Endothelial cell of umbilical vein (primary cell): Measurements from ENCODE around the gene DDX10. TPM values are rescaled to one million over a fixed set of nuclear protein-coding genes. Genes with fewer than 3 reads are reported as not detected.

Experiments
- BruUV-seq: library from RNA; stranded (reverse); fragments of 400-500 nt; replicated peaks from 2 replicates; lab custom pipeline; 2021; lab: Mats Ljungman, UMichigan
- CTCF ChIA-PET: fragments of 300-600, 350-600 bp; sonication (Branson Sonifier 250); formaldehyde crosslinking; loops from one replicate; lab custom pipeline; 2021; ENCODE audit warnings: antibody characterized with exemption, inconsistent platforms; lab: Charles Lee
- POLR2A ChIA-PET: fragments of 300-600, 350-600 bp; sonication (Branson Sonifier 250); formaldehyde crosslinking; loops from one replicate; lab custom pipeline; 2021; ENCODE audit warnings: antibody characterized with exemption, inconsistent platforms; lab: Charles Lee
- DNase-seq: peaks from one replicate; pipeline ENCODE4 v3.0.0-alpha.2; 2011; ENCODE audit warnings: low read depth, low spot score
- FAIRE-seq: peaks from 2 replicates; lab custom pipeline; 2011; peaks lifted over from hg19 to GRCh38; lab: Jason Lieb, UNC
- H2AFZ ChIP-seq: 2 replicates; pipeline ENCODE4 v1.6.0; 2012; ENCODE audit warnings: low read depth, low read length, control low read depth, inconsistent platforms
- H3K27ac ChIP-seq: 2 replicates; pipeline ENCODE4 v1.5.1; 2011; ENCODE audit warnings: low read depth, mild to moderate bottlenecking, control low read depth, low read length, moderate library complexity; ENCODE audit not compliant: insufficient read depth
- H3K27me3 ChIP-seq, 2 experiments: 2 replicates each; pipeline versions ENCODE4 v1.6.0 to v1.6.1; 2011; ENCODE audit warnings: low read length in 2 of 2, mixed read lengths in 1 of 2; ENCODE audit not compliant: control insufficient read depth in 2 of 2, insufficient read depth in 2 of 2
- H3K36me3 ChIP-seq, 2 experiments: 2 replicates in 1 of 2; 3 replicates in 1 of 2; pipeline ENCODE4 v1.5.1; 2011; ENCODE audit warnings: low read length in 2 of 2, mild to moderate bottlenecking in 1 of 2, moderate library complexity in 1 of 2; ENCODE audit not compliant: control insufficient read depth in 2 of 2, insufficient read depth in 2 of 2; ENCODE audit errors: extremely low read depth in 1 of 2
- H3K4me1 ChIP-seq: 3 replicates; pipeline ENCODE4 v1.5.1; 2011; ENCODE audit warnings: mild to moderate bottlenecking, low read length; ENCODE audit not compliant: control insufficient read depth, insufficient read depth; ENCODE audit errors: extremely low read depth
- H3K4me2 ChIP-seq: 2 replicates; pipeline ENCODE4 v1.6.1; 2011; ENCODE audit warnings: low read length, control low read depth, mixed read lengths; ENCODE audit not compliant: insufficient read depth
- H3K4me3 ChIP-seq, 3 experiments: fragments of 200-600 bp in 1 of 3; sonication (generic), shearing (Covaris generic) in 1 of 3; replicated peaks in 1 of 3; 2 replicates each; pipeline ENCODE4 v1.5.1; 2011 to 2016; ENCODE audit warnings: control low read depth in 3 of 3, low read length in 3 of 3, mild to moderate bottlenecking in 2 of 3, inconsistent platforms in 1 of 3, low read depth in 1 of 3, moderate library complexity in 1 of 3; ENCODE audit not compliant: insufficient read depth in 1 of 3
- H3K79me2 ChIP-seq: 2 replicates; pipeline ENCODE4 v1.6.0; 2012; ENCODE audit warnings: low read length, inconsistent platforms; ENCODE audit not compliant: control insufficient read depth, insufficient read depth
- H3K9ac ChIP-seq: replicated peaks from 2 replicates; pipeline ENCODE3; 2011; ENCODE audit warnings: low read length, control low read depth; ENCODE audit not compliant: insufficient read depth; ENCODE audit errors: extremely low read depth
- H3K9me1 ChIP-seq: replicated peaks from 3 replicates; pipeline ENCODE4 v1.6.0; 2011; ENCODE audit warnings: mild to moderate bottlenecking, low read length; ENCODE audit not compliant: control insufficient read depth, insufficient read depth; ENCODE audit errors: extremely low read depth
- H3K9me3 ChIP-seq: replicated peaks from 2 replicates; pipeline ENCODE4 v1.5.1; 2012; ENCODE audit warnings: low read length, inconsistent platforms; ENCODE audit not compliant: control insufficient read depth, insufficient read depth
- H4K20me1 ChIP-seq: replicated peaks from 2 replicates; pipeline ENCODE3; 2011; ENCODE audit warnings: mild to moderate bottlenecking, low read length; ENCODE audit not compliant: control insufficient read depth, insufficient read depth; ENCODE audit errors: extremely low read depth
- EZH2 ChIP-seq: IDR thresholded peaks from 2 replicates; pipeline ENCODE4 v1.6.1; 2012; ENCODE audit warnings: borderline replicate concordance, low read depth, mild to moderate bottlenecking, moderate library complexity, low read length, inconsistent platforms; ENCODE audit not compliant: severe bottlenecking
- FOS ChIP-seq: IDR thresholded peaks from 2 replicates; pipeline ENCODE4 v1.6.1; 2011; ENCODE audit warnings: mild to moderate bottlenecking, low read length, moderate library complexity, borderline replicate concordance; ENCODE audit not compliant: insufficient read depth
- GATA2 ChIP-seq: IDR thresholded peaks from 2 replicates; pipeline ENCODE4 v1.7.0; 2011; ENCODE audit warnings: low read depth, mild to moderate bottlenecking, moderate library complexity, mixed read lengths, low read length; ENCODE audit not compliant: insufficient read length, insufficient read depth
- JUN ChIP-seq: IDR thresholded peaks from 2 replicates; pipeline ENCODE4 v1.6.1; 2011; ENCODE audit warnings: borderline replicate concordance, low read depth; ENCODE audit not compliant: insufficient read length, insufficient read depth
- MAX ChIP-seq: IDR thresholded peaks from 2 replicates; pipeline ENCODE4 v1.6.1; 2011; ENCODE audit not compliant: insufficient read depth, insufficient read length
- MYC ChIP-seq: IDR thresholded peaks from one replicate; pipeline ENCODE4 v1.6.1; 2011; ENCODE audit warnings: mild to moderate bottlenecking, low read depth, low read length
- POLR2A ChIP-seq: IDR thresholded peaks from 2 replicates; pipeline ENCODE4 v1.6.1; 2012; ENCODE audit warnings: low read depth, mild to moderate bottlenecking, control low read depth, low read length
- POLR2AphosphoS5 ChIP-seq: IDR thresholded peaks from 2 replicates; pipeline ENCODE4 v1.6.1; 2012; ENCODE audit warnings: low read depth, mild to moderate bottlenecking, control low read depth, low read length, moderate library complexity; ENCODE audit not compliant: insufficient read depth
- dilution Hi-C: fragments of 300-500 bp; cut with MboI; formaldehyde crosslinking; loops from one replicate; pipeline ENCODE4 v1.15.0; 2019; ENCODE audit warnings: low sequenced_read_pairs; ENCODE audit not compliant: extremely low pct_ligation_motif_present
- intact Hi-C: fragments of 100-400 bp; cut with micrococcal nuclease; formaldehyde crosslinking; loops from one replicate; pipeline ENCODE4 v1.10.0; 2022
- polyA plus RNA-seq, 4 experiments: library from polyadenylated mRNA; depleted of rRNA in 3 of 4; stranded (reverse) in 3 of 4; unstranded in 1 of 4; fragments of >200 nt; gene quantifications; 2 replicates each; pipeline versions ENCODE4 v1.2.1 to v1.2.3, GENCODE V29; 2011 to 2012; ENCODE audit warnings: missing spikeins in 1 of 4
- total RNA-seq: library from RNA; stranded (reverse); gene quantifications from 2 replicates; pipeline ENCODE4 v1.2.3, GENCODE V29; 2021
- TF ChIP-seq, protein P1 (sequence below), 2 donors: IDR thresholded peaks; 1 replicate in 1 of 2; 2 replicates in 1 of 2; pipeline ENCODE4 v1.5.1; 2011; ENCODE audit warnings: low read length in 2 of 2, mild to moderate bottlenecking in 2 of 2, moderate library complexity in 2 of 2, control low read depth in 1 of 2, inconsistent platforms in 1 of 2, low read depth in 1 of 2; ENCODE audit not compliant: insufficient read depth in 1 of 2; ENCODE audit errors: extremely low read depth in 1 of 2

Gene DDX10
- total and polyA plus RNA-seq, 2 donors (not counting 3 experiments of a cell fraction or from before 2014, with no cell fraction given): 29.8 to 35.2 TPM

GRCh38 chr11:108916935-108917334, 252.1 kb downstream of the DDX10 start:
- no peak overlapping the region for H2AFZ ChIP-seq
- no peak for TF ChIP-seq POLR2A
- TF ChIP-seq POLR2AphosphoS5: no peak
- FAIRE-seq (no peak), DNase-seq (no peak)
- no peak overlapping the region for H3K9ac ChIP-seq
- intact Hi-C loops (no loop called here), dilution Hi-C loops (no loop called here)
- no peak overlapping the region for H3K27ac ChIP-seq
- H3K4me1 ChIP-seq: peaks cover 4% of the 10 kb centered on the region
- no peaks in the 10 kb centered on the region for H3K9me3 ChIP-seq
- ChIA-PET POLR2A (interaction anchor here (1.0 kb wide), 1 partner anchor 10 kb away, joined by 3 read pairs; no protein-coding TSS in a partner anchor), CTCF (interaction anchor here (3.3 kb wide), 1 partner anchor 10 kb away, joined by 8 read pairs; no protein-coding TSS in a partner anchor)
- no peaks in the 10 kb centered on the region for H3K79me2 ChIP-seq
- H4K20me1 ChIP-seq: no peaks in the 10 kb centered on the region
- no peak overlapping the region for H3K4me3 ChIP-seq
- no peaks in the 10 kb centered on the region for H3K36me3 ChIP-seq
- BruUV-seq: no TSS peak
- H3K4me2 ChIP-seq: no peak overlapping the region
- no peaks in the 10 kb centered on the region for H3K27me3 ChIP-seq
- H3K9me1 ChIP-seq: no peaks in the 10 kb centered on the region

DNA sequence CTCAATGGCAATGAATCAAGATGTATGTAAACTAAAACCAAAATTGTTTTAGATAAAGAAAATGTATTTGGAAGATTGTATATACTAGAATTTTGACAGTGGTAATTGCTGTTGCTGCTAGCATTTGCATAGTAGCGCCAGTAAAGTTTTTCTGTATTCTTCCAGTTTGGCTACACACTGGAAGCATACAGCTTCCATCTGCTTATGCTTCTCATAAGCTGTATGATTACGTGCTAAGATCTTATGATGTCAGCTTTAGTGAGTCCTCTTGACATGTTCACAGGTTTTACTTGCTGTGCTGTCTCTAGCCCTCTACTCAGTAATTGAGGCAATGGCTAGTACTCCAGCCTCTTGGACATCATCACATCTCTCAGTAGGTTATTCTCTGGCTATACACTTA, 256.3 kb downstream of the DDX10 start:
- dilution Hi-C loops: no loop called here

More for the DNA sequence above, 256.3 kb downstream of the DDX10 start:
- Histone ChIP-seq H3K4me1 (peaks cover 9% of the 10 kb centered on the region), H2AFZ (no peak overlapping the region), H3K4me2 (no peak overlapping the region), H3K36me3 (no peaks in the 10 kb centered on the region), H3K27ac (no peak overlapping the region), H3K4me3 (no peak overlapping the region), H3K9ac (no peak overlapping the region), H3K9me1 (no peaks in the 10 kb centered on the region), H3K9me3 (no peaks in the 10 kb centered on the region), H4K20me1 (no peaks in the 10 kb centered on the region), H3K79me2 (no peaks in the 10 kb centered on the region), H3K27me3 (no peaks in the 10 kb centered on the region)
- POLR2A ChIA-PET: no interaction called here
- CTCF ChIA-PET: no interaction called here
- FAIRE-seq (no peak), DNase-seq (no peak)
- TF ChIP-seq FOS: no peak
- TF ChIP-seq JUN: no peak
- TF ChIP-seq, protein P1, sequence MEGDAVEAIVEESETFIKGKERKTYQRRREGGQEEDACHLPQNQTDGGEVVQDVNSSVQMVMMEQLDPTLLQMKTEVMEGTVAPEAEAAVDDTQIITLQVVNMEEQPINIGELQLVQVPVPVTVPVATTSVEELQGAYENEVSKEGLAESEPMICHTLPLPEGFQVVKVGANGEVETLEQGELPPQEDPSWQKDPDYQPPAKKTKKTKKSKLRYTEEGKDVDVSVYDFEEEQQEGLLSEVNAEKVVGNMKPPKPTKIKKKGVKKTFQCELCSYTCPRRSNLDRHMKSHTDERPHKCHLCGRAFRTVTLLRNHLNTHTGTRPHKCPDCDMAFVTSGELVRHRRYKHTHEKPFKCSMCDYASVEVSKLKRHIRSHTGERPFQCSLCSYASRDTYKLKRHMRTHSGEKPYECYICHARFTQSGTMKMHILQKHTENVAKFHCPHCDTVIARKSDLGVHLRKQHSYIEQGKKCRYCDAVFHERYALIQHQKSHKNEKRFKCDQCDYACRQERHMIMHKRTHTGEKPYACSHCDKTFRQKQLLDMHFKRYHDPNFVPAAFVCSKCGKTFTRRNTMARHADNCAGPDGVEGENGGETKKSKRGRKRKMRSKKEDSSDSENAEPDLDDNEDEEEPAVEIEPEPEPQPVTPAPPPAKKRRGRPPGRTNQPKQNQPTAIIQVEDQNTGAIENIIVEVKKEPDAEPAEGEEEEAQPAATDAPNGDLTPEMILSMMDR (IDR thresholded peaks at IDR 0.05; ENCODE audit: extremely low read depth in 1 of 2, insufficient read depth in 1 of 2, low read depth in 1 of 2, low read length in 2 of 2): no peak
- TF ChIP-seq POLR2A: no peak
- no peak for TF ChIP-seq MYC
- no peak for TF ChIP-seq POLR2AphosphoS5
- TF ChIP-seq EZH2: no peak
- TF ChIP-seq GATA2: no peak
- no peak for TF ChIP-seq MAX
- intact Hi-C loops: no loop called here
- BruUV-seq: no TSS peak
